ENCODE data around the gene TEX264. TPM values are rescaled to one million over a fixed set of nuclear protein-coding genes. Genes with fewer than 3 reads are reported as not detected.
"Not testable (repeated sequence)": the region's sequence is repeated elsewhere in the genome, so short reads cannot be mapped to it uniquely, and the experiment has no call there.

The TEX264 gene
- total and polyA plus RNA-seq, 10 donors = 29.8 to 73.1 (median 53.9) TPM

DNA sequence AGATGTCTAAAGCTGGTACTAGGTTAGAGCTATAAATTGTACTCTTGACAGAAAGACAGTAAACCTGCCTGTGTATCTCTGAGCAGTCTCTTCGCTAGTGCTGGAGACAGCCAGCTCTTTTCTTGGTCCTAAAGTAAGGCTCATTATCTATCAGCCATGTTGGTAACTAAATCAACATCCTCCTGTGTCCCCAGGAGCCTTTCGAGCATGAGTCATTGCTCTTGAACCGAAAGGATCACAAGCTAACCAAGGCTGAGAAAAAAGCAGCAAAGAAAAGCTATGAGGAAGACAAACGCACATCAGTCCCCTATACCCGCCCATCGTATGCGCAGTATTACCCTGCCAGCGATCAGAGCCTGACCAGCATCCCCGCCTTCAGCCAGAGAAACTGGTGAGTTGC lies 25.0 kb upstream of the TEX264 start:
- TF ChIP-seq POLR2AphosphoS5 (IDR thresholded peaks at IDR 0.05) (no peak), POLR2A (IDR thresholded peaks at IDR 0.05) (no peak), CTCF (IDR thresholded peaks at IDR 0.05 in 8 of 11, conservative IDR thresholded peaks at IDR 0.05 in 3 of 11) (no peak)
- intact Hi-C loops (cut with DNase I; ENCODE audit: low total_unique reads) = no loop called here
- 96 to 100% (median 97%) methylated on average over 9 of the region's 9 CpGs for WGBS, 5 donors

DNA sequence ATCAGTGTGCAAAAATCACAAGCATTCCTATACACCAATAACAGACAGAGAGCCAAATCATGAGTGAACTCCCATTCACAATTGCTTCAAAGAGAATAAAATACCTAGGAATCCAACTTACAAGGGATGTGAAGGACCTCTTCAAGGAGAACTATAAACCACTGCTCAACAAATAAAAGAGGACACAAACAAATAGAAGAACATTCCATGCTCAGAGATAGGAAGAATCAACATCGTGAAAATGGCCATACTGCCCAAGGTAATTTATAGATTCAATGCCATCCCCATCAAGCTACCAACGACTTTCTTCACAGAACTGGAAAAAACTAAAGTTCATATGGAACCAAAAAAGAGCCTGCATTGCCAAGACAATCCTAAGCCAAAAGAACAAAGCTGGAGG lies 18.9 kb upstream of the TEX264 start:
- peaks cover 0 to 11% (median 6%) of the 10 kb centered on the region in 8 donors for H3K9me3 ChIP-seq
- H3K4me3 ChIP-seq; H3K27me3 ChIP-seq (replicated peaks in 1 of 7); H3K4me1 ChIP-seq; H3K27ac ChIP-seq; DNase-seq; intact Hi-C loops (cut with DNase I; ENCODE audit: low total_unique reads): not testable (repeated sequence)
- H3K36me3 ChIP-seq = peaks cover 3 to 69% (median 34%) of the 10 kb centered on the region in 6 donors
- WGBS, 5 donors = 87 to 96% (median 91%) methylated on average over 2 of the region's 2 CpGs

More for the DNA sequence above, 25.0 kb upstream of the TEX264 start:
- Histone ChIP-seq H3K4me3 (no peak overlapping the region), H3K27ac (no peak overlapping the region), H3K27me3 (replicated peaks in 1 of 7) (no peaks in the 10 kb centered on the region), H3K36me3 (peaks cover 7 to 98% (median 75%) of the 10 kb centered on the region in 6 donors), H3K4me1 (no peaks in the 10 kb centered on the region), H3K9me3 (peaks cover 0 to 11% (median 3%) of the 10 kb centered on the region in 8 donors)
- no peak for DNase-seq

GRCh38 chr3:51653409-51653808 lies 17.6 kb upstream of the TEX264 start:
- WGBS, 5 donors = 85 to 100% (median 96%) methylated on average over 1 to 2 of the region's 2 CpGs
- DNase-seq; H3K9me3 ChIP-seq; intact Hi-C loops (cut with DNase I; ENCODE audit: low total_unique reads); H3K4me1 ChIP-seq; H3K4me3 ChIP-seq; H3K27me3 ChIP-seq (replicated peaks in 1 of 7); H3K27ac ChIP-seq: not testable (repeated sequence)
- peaks cover 3 to 69% (median 33%) of the 10 kb centered on the region in 6 donors for H3K36me3 ChIP-seq

DNA sequence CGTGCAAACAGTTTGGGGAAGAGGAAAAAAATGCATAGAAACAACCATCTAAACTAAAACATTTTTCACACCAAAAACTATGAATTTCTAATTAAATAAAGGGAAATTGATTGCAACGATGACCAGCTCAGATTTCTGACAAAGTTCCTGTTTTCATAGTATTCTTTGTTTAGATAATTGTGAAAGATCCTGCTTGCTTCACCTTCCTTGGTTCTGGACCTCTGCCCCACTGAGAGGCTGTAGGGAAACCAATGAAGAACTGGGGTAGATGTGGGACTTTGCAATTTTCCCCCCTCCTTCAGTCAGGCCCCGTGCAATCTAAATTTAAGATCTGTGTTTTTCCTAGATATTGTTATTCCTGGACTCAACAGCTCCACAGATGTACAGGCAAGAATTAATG lies 13.8 kb upstream of the TEX264 start:
- 50 to 85% (median 74%) methylated on average over 3 of the region's 3 CpGs for WGBS, 5 donors
- H3K4me3 ChIP-seq = no peak overlapping the region
- H3K4me1 ChIP-seq = peaks cover 0 to 10% (median 0%) of the 10 kb centered on the region in 6 donors
- peaks cover 0 to 3% (median 0%) of the 10 kb centered on the region in 8 donors for H3K9me3 ChIP-seq
- H3K36me3 ChIP-seq = peaks cover 3 to 84% (median 56%) of the 10 kb centered on the region in 6 donors
- H3K27ac ChIP-seq = peak overlapping the region in 3 of 8 donors; percentile 2 to 43 (median 38)
- no peak for DNase-seq
- no peaks in the 10 kb centered on the region for H3K27me3 ChIP-seq (replicated peaks in 1 of 7)
- no peak for TF ChIP-seq POLR2AphosphoS5 (IDR thresholded peaks at IDR 0.05)
- TF ChIP-seq CTCF (IDR thresholded peaks at IDR 0.05 in 8 of 11, conservative IDR thresholded peaks at IDR 0.05 in 3 of 11) = no peak
- no peak for TF ChIP-seq POLR2A (IDR thresholded peaks at IDR 0.05)
- intact Hi-C loops (cut with DNase I; ENCODE audit: low total_unique reads) = no loop called here

DNA sequence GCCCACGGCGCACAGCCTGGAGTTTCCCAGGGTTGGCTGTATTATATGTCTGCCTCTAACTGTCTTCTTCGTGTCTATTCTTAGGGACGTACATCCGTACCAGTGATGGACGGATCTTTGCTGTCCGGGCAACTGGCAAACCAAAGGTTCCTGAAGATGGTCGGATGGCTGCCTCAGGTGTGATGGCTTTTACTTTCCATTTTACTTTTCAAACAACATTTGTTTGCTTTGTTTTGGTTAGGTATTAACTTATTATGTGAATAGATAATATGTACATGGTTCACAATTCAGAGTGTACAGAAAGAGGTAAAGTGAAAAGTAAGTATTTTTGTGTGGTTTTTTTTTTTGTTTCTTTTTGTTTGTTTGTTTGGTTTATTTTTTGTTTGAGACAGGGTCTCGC lies 11.1 kb upstream of the TEX264 start:
- DNase-seq = no peak
- H3K36me3 ChIP-seq = peaks cover 3 to 100% (median 70%) of the 10 kb centered on the region in 6 donors
- intact Hi-C loops (cut with DNase I; ENCODE audit: low total_unique reads) = no loop called here
- TF ChIP-seq POLR2AphosphoS5 (IDR thresholded peaks at IDR 0.05) (no peak), POLR2A (IDR thresholded peaks at IDR 0.05) (no peak), CTCF (IDR thresholded peaks at IDR 0.05 in 8 of 11, conservative IDR thresholded peaks at IDR 0.05 in 3 of 11) (no peak)
- no peak overlapping the region for H3K27ac ChIP-seq
- no peaks in the 10 kb centered on the region for H3K9me3 ChIP-seq
- WGBS, 5 donors = 95 to 98% (median 97%) methylated on average over 9 of the region's 9 CpGs
- no peak overlapping the region for H3K4me3 ChIP-seq
- H3K4me1 ChIP-seq = peaks cover 0 to 10% (median 0%) of the 10 kb centered on the region in 6 donors
- no peaks in the 10 kb centered on the region for H3K27me3 ChIP-seq (replicated peaks in 1 of 7)
